Stromal cell of bone marrow (primary cell): ENCODE measurements around the gene ANKRD29.

Experiments used
- DNase-seq: peaks from one replicate; pipeline ENCODE4 v3.0.0-alpha.2; 2012; ENCODE audit warnings: low read depth

ANKRD29 gene

GRCh38 chr18:23684515-23685197 is 21.9 kb upstream of the ANKRD29 start:
- DNase-seq, result peak; percentile 37

GRCh38 chr18:23683671-23684070 is 21.0 kb upstream of the ANKRD29 start:
- DNase-seq, result no peak

GRCh38 chr18:23683155-23683554 is 20.4 kb upstream of the ANKRD29 start:
- DNase-seq, result no peak

- no peak for DNase-seq
These were observed 19.8 kb upstream of the ANKRD29 start for GRCh38 chr18:23682472-23682871.

- DNase-seq, result no peak
These were observed 19.3 kb upstream of the ANKRD29 start for GRCh38 chr18:23682045-23682444.

GRCh38 chr18:23675896-23676295 is 13.2 kb upstream of the ANKRD29 start:
- DNase-seq, result no peak

GRCh38 chr18:23675236-23675635 is 12.5 kb upstream of the ANKRD29 start:
- no peak for DNase-seq

GRCh38 chr18:23673725-23674124 is 11.0 kb upstream of the ANKRD29 start:
- no peak for DNase-seq

GRCh38 chr18:23671564-23671963 is 8.9 kb upstream of the ANKRD29 start:
- peak; percentile 33 for DNase-seq

- no peak for DNase-seq
These were observed 7.2 kb upstream of the ANKRD29 start for GRCh38 chr18:23669804-23670405.

GRCh38 chr18:23669202-23669766 is 6.6 kb upstream of the ANKRD29 start:
- no peak for DNase-seq

- DNase-seq, result no peak
These were observed 6.0 kb upstream of the ANKRD29 start for GRCh38 chr18:23668731-23669130.

- DNase-seq, result no peak
These were observed 4.4 kb upstream of the ANKRD29 start for GRCh38 chr18:23667114-23667513.

GRCh38 chr18:23664674-23665073 is 2.0 kb upstream of the ANKRD29 start:
- no peak for DNase-seq

- DNase-seq, result no peak
These were observed 889 bp downstream of the ANKRD29 start for GRCh38 chr18:23661735-23662308.

- DNase-seq, result no peak
These were observed 4.4 kb downstream of the ANKRD29 start for GRCh38 chr18:23658285-23658684.

- DNase-seq, result no peak
These were observed 10.5 kb downstream of the ANKRD29 start for GRCh38 chr18:23652232-23652631.

- DNase-seq, result peak; percentile 86
These were observed 11.5 kb downstream of the ANKRD29 start for GRCh38 chr18:23650968-23651927.

- no peak for DNase-seq
These were observed 13.6 kb downstream of the ANKRD29 start for GRCh38 chr18:23648940-23649607.

- no peak for DNase-seq
These were observed 14.3 kb downstream of the ANKRD29 start for GRCh38 chr18:23648456-23648855.

GRCh38 chr18:23646282-23646681 is 16.4 kb downstream of the ANKRD29 start:
- no peak for DNase-seq
